ENCODE measurements around the gene GNG10. TPM values are rescaled to one million over a fixed set of nuclear protein-coding genes. Genes with fewer than 3 reads are reported as not detected.
"Not testable (repeated sequence)": the region's sequence is repeated elsewhere in the genome, so short reads cannot be mapped to it uniquely, and the experiment has no call there.

The GNG10 gene
- total RNA-seq (11.1 TPM), polyA plus RNA-seq (10 to 100 TPM; 29.2 to 50.6 (median 35.1) TPM)

GRCh38 chr9:111661150-111661801, at the start of gene GNG10:
Gene GNG10, plus strand, starts transcription at chr9:111661605. Its CDS starts 30 bp downstream, at chr9:111661635.
- no peaks in the 10 kb centered on the region for H3K9me3 ChIP-seq (ENCODE audit: control insufficient read depth in 2 of 2, low read length in 2 of 2)
- H3K36me3 ChIP-seq (ENCODE audit: control insufficient read depth, insufficient read depth, low read length): peaks cover 2% of the 10 kb centered on the region
- H3K4me3 ChIP-seq (ENCODE audit: low read depth, low read length): peak within 1 kb of the TSS; percentile 77
- Mint-ChIP-seq H3K27me3 (no peaks in the 10 kb centered on the region), H3K9me3 (no peaks in the 10 kb centered on the region), H3K4me3 (peak within 1 kb of the TSS; percentile 93 to 98 (median 96)), H3K27ac (peak within 1 kb of the TSS; percentile 91 to 97 (median 96)), H3K4me1 (peaks cover 20 to 41% (median 33%) of the 10 kb centered on the region in 4 donors), H3K36me3 (peaks cover 6% of the 10 kb centered on the region)
- H3K27ac ChIP-seq (ENCODE audit: insufficient read depth, low read length, poor library complexity, severe bottlenecking): peak within 1 kb of the TSS; percentile 72
- H3K27me3 ChIP-seq (ENCODE audit: control insufficient read depth, insufficient read depth, low read length): no peaks in the 10 kb centered on the region
- ATAC-seq (ENCODE audit: low read depth in 2 of 2) (peak; percentile 94), DNase-seq (peak; percentile 61 to 79 (median 72))
- peaks cover 22% of the 10 kb centered on the region for H3K4me1 ChIP-seq (ENCODE audit: control insufficient read depth, insufficient read depth, low read length, poor library complexity, severe bottlenecking)

- Mint-ChIP-seq H3K4me3 (no peak overlapping the region), H3K27me3 (peaks cover 21% of the 10 kb centered on the region), H3K9me3 (peaks cover 0 to 2% (median 0%) of the 10 kb centered on the region in 7 donors), H3K27ac (no peak overlapping the region), H3K4me1 (no peaks in the 10 kb centered on the region), H3K36me3 (no peaks in the 10 kb centered on the region)
- Histone ChIP-seq H3K9me3 (ENCODE audit: control insufficient read depth in 2 of 2, low read length in 2 of 2) (no peaks in the 10 kb centered on the region), H3K4me3 (ENCODE audit: low read depth, low read length) (no peak overlapping the region), H3K4me1 (ENCODE audit: control insufficient read depth, insufficient read depth, low read length, poor library complexity, severe bottlenecking) (no peaks in the 10 kb centered on the region), H3K27me3 (ENCODE audit: control insufficient read depth, insufficient read depth, low read length) (no peaks in the 10 kb centered on the region), H3K36me3 (ENCODE audit: control insufficient read depth, insufficient read depth, low read length) (no peaks in the 10 kb centered on the region), H3K27ac (ENCODE audit: insufficient read depth, low read length, poor library complexity, severe bottlenecking) (no peak overlapping the region)
- no peak for DNase-seq
- ATAC-seq (ENCODE audit: low read depth in 2 of 2): no peak
Measured at GRCh38 chr9:111613436-111614040, 47.9 kb upstream of the GNG10 start.

GRCh38 chr9:111615928-111616327, 45.5 kb upstream of the GNG10 start:
- no peak overlapping the region for H3K4me3 Mint-ChIP-seq
- H3K27ac Mint-ChIP-seq: no peak overlapping the region

DNA sequence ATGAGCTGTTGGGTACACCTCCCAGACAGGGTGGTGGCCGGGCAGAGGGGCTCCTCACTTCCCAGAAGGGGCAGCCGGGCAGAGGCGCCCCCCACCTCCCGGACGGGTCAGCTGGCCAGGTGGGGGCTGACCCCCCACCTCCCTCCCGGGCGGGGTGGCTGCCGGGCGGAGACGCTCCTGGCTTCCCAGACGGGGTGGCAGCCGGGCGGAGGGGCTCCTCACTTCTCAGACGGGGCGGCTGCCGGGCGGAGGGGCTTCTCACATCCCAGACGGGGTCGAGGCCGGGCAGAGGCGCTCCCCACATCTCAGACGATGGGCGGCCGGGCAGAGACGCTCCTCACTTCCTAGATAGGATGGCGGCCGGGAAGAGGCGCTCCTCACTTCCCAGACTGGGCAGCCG, 44.1 kb upstream of the GNG10 start:
- H3K4me3 Mint-ChIP-seq; H3K27me3 ChIP-seq (ENCODE audit: control insufficient read depth, insufficient read depth, low read length); ATAC-seq (ENCODE audit: low read depth in 2 of 2); H3K27ac ChIP-seq (ENCODE audit: insufficient read depth, low read length, poor library complexity, severe bottlenecking); DNase-seq; H3K36me3 ChIP-seq (ENCODE audit: control insufficient read depth, insufficient read depth, low read length); H3K4me1 ChIP-seq (ENCODE audit: control insufficient read depth, insufficient read depth, low read length, poor library complexity, severe bottlenecking); H3K9me3 ChIP-seq (ENCODE audit: control insufficient read depth in 2 of 2, low read length in 2 of 2); H3K4me3 ChIP-seq (ENCODE audit: low read depth, low read length); H3K36me3 Mint-ChIP-seq; H3K9me3 Mint-ChIP-seq; H3K27ac Mint-ChIP-seq; H3K4me1 Mint-ChIP-seq: not testable (repeated sequence)
- H3K27me3 Mint-ChIP-seq: peaks cover 23% of the 10 kb centered on the region

More at GRCh38 chr9:111615928-111616327, 45.5 kb upstream of the GNG10 start:
- DNase-seq: no peak
- H3K36me3 ChIP-seq (ENCODE audit: control insufficient read depth, insufficient read depth, low read length): no peaks in the 10 kb centered on the region
- no peaks in the 10 kb centered on the region for H3K27me3 ChIP-seq (ENCODE audit: control insufficient read depth, insufficient read depth, low read length)
- H3K4me1 Mint-ChIP-seq: no peaks in the 10 kb centered on the region
- no peaks in the 10 kb centered on the region for H3K9me3 ChIP-seq (ENCODE audit: control insufficient read depth in 2 of 2, low read length in 2 of 2)
- no peaks in the 10 kb centered on the region for H3K36me3 Mint-ChIP-seq
- H3K9me3 Mint-ChIP-seq: peaks cover 0 to 2% (median 0%) of the 10 kb centered on the region in 7 donors
- ATAC-seq (ENCODE audit: low read depth in 2 of 2): no peak
- H3K4me1 ChIP-seq (ENCODE audit: control insufficient read depth, insufficient read depth, low read length, poor library complexity, severe bottlenecking): no peaks in the 10 kb centered on the region
- peaks cover 26% of the 10 kb centered on the region for H3K27me3 Mint-ChIP-seq
- no peak overlapping the region for H3K4me3 ChIP-seq (ENCODE audit: low read depth, low read length)
- H3K27ac ChIP-seq (ENCODE audit: insufficient read depth, low read length, poor library complexity, severe bottlenecking): no peak overlapping the region

GRCh38 chr9:111621895-111622480, 39.4 kb upstream of the GNG10 start:
- no peak overlapping the region for H3K27ac Mint-ChIP-seq
- peaks cover 19% of the 10 kb centered on the region for H3K27me3 Mint-ChIP-seq
- H3K36me3 ChIP-seq (ENCODE audit: control insufficient read depth, insufficient read depth, low read length): no peaks in the 10 kb centered on the region
- DNase-seq: peak in 2 of 3 donors; percentile 18 to 26
- peaks cover 11% of the 10 kb centered on the region for H3K27me3 ChIP-seq (ENCODE audit: control insufficient read depth, insufficient read depth, low read length)
- no peaks in the 10 kb centered on the region for H3K9me3 Mint-ChIP-seq
- peak; percentile 55 to 75 for ATAC-seq (ENCODE audit: low read depth in 2 of 2)
- no peaks in the 10 kb centered on the region for H3K9me3 ChIP-seq (ENCODE audit: control insufficient read depth in 2 of 2, low read length in 2 of 2)
- H3K4me3 Mint-ChIP-seq: no peak overlapping the region
- H3K4me1 ChIP-seq (ENCODE audit: control insufficient read depth, insufficient read depth, low read length, poor library complexity, severe bottlenecking): no peaks in the 10 kb centered on the region
- no peak overlapping the region for H3K27ac ChIP-seq (ENCODE audit: insufficient read depth, low read length, poor library complexity, severe bottlenecking)
- H3K4me1 Mint-ChIP-seq: no peaks in the 10 kb centered on the region
- H3K36me3 Mint-ChIP-seq: no peaks in the 10 kb centered on the region
- no peak overlapping the region for H3K4me3 ChIP-seq (ENCODE audit: low read depth, low read length)

GRCh38 chr9:111622626-111623025, 38.8 kb upstream of the GNG10 start:
- no peak overlapping the region for H3K27ac Mint-ChIP-seq
- H3K9me3 Mint-ChIP-seq: no peaks in the 10 kb centered on the region
- no peak overlapping the region for H3K4me3 Mint-ChIP-seq
- no peaks in the 10 kb centered on the region for H3K4me1 Mint-ChIP-seq
- Histone ChIP-seq H3K4me3 (ENCODE audit: low read depth, low read length) (no peak overlapping the region), H3K27ac (ENCODE audit: insufficient read depth, low read length, poor library complexity, severe bottlenecking) (no peak overlapping the region), H3K27me3 (ENCODE audit: control insufficient read depth, insufficient read depth, low read length) (peaks cover 11% of the 10 kb centered on the region), H3K4me1 (ENCODE audit: control insufficient read depth, insufficient read depth, low read length, poor library complexity, severe bottlenecking) (no peaks in the 10 kb centered on the region), H3K36me3 (ENCODE audit: control insufficient read depth, insufficient read depth, low read length) (no peaks in the 10 kb centered on the region), H3K9me3 (ENCODE audit: control insufficient read depth in 2 of 2, low read length in 2 of 2) (no peaks in the 10 kb centered on the region)
- no peak for ATAC-seq (ENCODE audit: low read depth in 2 of 2)
- H3K27me3 Mint-ChIP-seq: peaks cover 19% of the 10 kb centered on the region
- DNase-seq: no peak
- H3K36me3 Mint-ChIP-seq: no peaks in the 10 kb centered on the region

DNA sequence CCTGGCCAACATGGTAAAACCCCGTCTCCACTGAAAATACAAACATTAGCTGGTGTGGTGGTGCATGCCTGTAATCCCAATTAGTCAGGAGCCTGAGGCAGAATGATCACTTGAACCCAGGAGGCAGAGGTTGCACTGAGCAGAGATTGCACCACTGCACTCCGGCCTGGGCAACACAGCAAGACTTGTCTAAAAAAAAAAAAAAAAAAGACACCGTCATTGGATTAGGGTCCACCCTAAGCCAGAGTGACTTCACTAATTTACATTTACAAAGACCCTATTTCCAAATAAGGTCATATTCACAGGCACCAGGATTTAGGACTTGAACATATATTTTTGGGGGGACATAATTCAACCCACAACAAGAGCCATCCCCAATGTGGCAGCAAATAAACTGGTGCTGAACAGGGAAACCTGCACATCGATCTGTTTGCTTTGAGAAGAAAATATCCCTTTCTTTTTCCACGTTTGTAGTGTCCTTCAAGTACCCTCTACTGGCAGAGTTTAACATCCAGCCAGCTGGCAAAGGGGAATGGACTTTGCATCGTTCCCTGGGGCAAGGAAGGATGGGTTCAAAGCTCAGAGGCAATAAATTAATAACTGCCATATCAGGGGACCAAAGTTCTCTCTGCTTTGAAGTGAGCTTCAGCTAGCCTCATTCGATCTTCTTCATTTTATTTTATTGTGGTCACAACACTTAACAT, 34.0 kb upstream of the GNG10 start:
- Mint-ChIP-seq H3K27ac (no peak overlapping the region), H3K36me3 (no peaks in the 10 kb centered on the region), H3K4me1 (peaks cover 7 to 18% (median 16%) of the 10 kb centered on the region in 4 donors), H3K27me3 (peaks cover 22% of the 10 kb centered on the region), H3K9me3 (no peaks in the 10 kb centered on the region), H3K4me3 (no peak overlapping the region)
- ATAC-seq (ENCODE audit: low read depth in 2 of 2) (no peak), DNase-seq (no peak)
- H3K36me3 ChIP-seq (ENCODE audit: control insufficient read depth, insufficient read depth, low read length): no peaks in the 10 kb centered on the region
- peaks cover 11% of the 10 kb centered on the region for H3K27me3 ChIP-seq (ENCODE audit: control insufficient read depth, insufficient read depth, low read length)
- no peak overlapping the region for H3K27ac ChIP-seq (ENCODE audit: insufficient read depth, low read length, poor library complexity, severe bottlenecking)
- peaks cover 16% of the 10 kb centered on the region for H3K4me1 ChIP-seq (ENCODE audit: control insufficient read depth, insufficient read depth, low read length, poor library complexity, severe bottlenecking)
- H3K9me3 ChIP-seq (ENCODE audit: control insufficient read depth in 2 of 2, low read length in 2 of 2): no peaks in the 10 kb centered on the region
- H3K4me3 ChIP-seq (ENCODE audit: low read depth, low read length): no peak overlapping the region
